B cell (primary cell): ENCODE results near the gene RETN. TPM values are rescaled to one million over a fixed set of nuclear protein-coding genes. Genes with fewer than 3 reads are reported as not detected.

Experiments
- ATAC-seq: fragments of 200-7000 bp; cut with Tn5 transposase; one replicate; pipeline ENCODE4 v1.10.0; 2021; ENCODE audit warnings: low read depth, mild to moderate bottlenecking, moderate number of reproducible peaks, moderate library complexity
- CTCF ChIA-PET: fragments of 350-600 bp; sonication (Branson Sonifier 250); formaldehyde crosslinking; loops from one replicate; lab custom pipeline; 2021; ENCODE audit warnings: antibody characterized with exemption, inconsistent platforms; lab: Charles Lee
- POLR2A ChIA-PET: fragments of 350-600 bp; sonication (Branson Sonifier 250); formaldehyde crosslinking; loops from one replicate; lab custom pipeline; 2021; ENCODE audit warnings: antibody characterized with exemption; lab: Charles Lee
- DNase-seq: peaks from one replicate; pipeline ENCODE4 v3.0.0; 2013
- H2AFZ ChIP-seq: 2 replicates; pipeline ENCODE4 v1.6.1; 2012; ENCODE audit warnings: mild to moderate bottlenecking, low read depth, low read length; ENCODE audit not compliant: insufficient read depth, poor library complexity, severe bottlenecking
- H3K27ac ChIP-seq, 2 donors: 1 replicate in 1 of 2; 2 replicates in 1 of 2; pipeline ENCODE4 v1.5.1; 2012 to 2013; ENCODE audit warnings: low read length in 2 of 2, mild to moderate bottlenecking in 2 of 2, moderate library complexity in 1 of 2
- H3K27me3 ChIP-seq, 4 experiments: fragments of 200-600 bp in 1 of 4; sonication (generic) in 1 of 4; replicated peaks in 1 of 4; 1 replicate in 2 of 4; 2 replicates in 2 of 4; pipeline versions ENCODE4 v1.6.1 to v1.7.0; 2013 to 2016; ENCODE audit warnings: low read length in 3 of 4, mild to moderate bottlenecking in 2 of 4, mixed read lengths in 1 of 4, moderate library complexity in 1 of 4; ENCODE audit not compliant: insufficient read depth in 4 of 4, control insufficient read depth in 3 of 4; ENCODE audit errors: control extremely low read depth in 1 of 4
- H3K36me3 ChIP-seq, 2 experiments: replicated peaks in 1 of 2; 1 replicate in 1 of 2; 2 replicates in 1 of 2; pipeline versions ENCODE4 v1.6.1 to v1.7.1; 2013; ENCODE audit warnings: low read length in 1 of 2; ENCODE audit not compliant: insufficient read depth in 2 of 2, control insufficient read depth in 1 of 2; ENCODE audit errors: control extremely low read depth in 1 of 2, extremely low read depth in 1 of 2
- H3K4me1 ChIP-seq, 2 donors: fragments of 200-600 bp in 1 of 2; sonication (generic) in 1 of 2; 1 replicate in 1 of 2; 2 replicates in 1 of 2; pipeline versions ENCODE4 v1.5.1 to v1.6.1; 2013 to 2017; ENCODE audit warnings: low read length in 2 of 2; ENCODE audit not compliant: control insufficient read depth in 2 of 2, insufficient read depth in 2 of 2
- H3K4me2 ChIP-seq: replicated peaks from 2 replicates; pipeline ENCODE3; 2012; ENCODE audit warnings: mild to moderate bottlenecking, low read depth, low read length; ENCODE audit not compliant: poor library complexity, severe bottlenecking
- H3K4me3 ChIP-seq, 5 experiments: fragments of 200-600 bp in 1 of 5; sonication (generic) in 1 of 5; 1 replicate in 3 of 5; 2 replicates in 2 of 5; pipeline versions ENCODE4 v1.5.1 to v1.7.0; 2011 to 2016; ENCODE audit warnings: low read length in 4 of 5, mild to moderate bottlenecking in 4 of 5, low read depth in 2 of 5, control low read depth in 1 of 5, moderate library complexity in 1 of 5; ENCODE audit not compliant: insufficient read depth in 1 of 5; ENCODE audit errors: control extremely low read depth in 1 of 5, extremely low read depth in 1 of 5
- H3K79me2 ChIP-seq: fragments of 200-600 bp; sonication (generic); one replicate; pipeline ENCODE4 v1.6.0; 2016; ENCODE audit warnings: low read length; ENCODE audit not compliant: control insufficient read depth, insufficient read depth
- H3K9ac ChIP-seq: fragments of 200-600 bp; sonication (generic); 2 replicates; pipeline ENCODE4 v1.6.1; 2017; ENCODE audit warnings: mild to moderate bottlenecking, low read length, moderate library complexity
- H3K9me3 ChIP-seq, 3 donors: one replicate each; pipeline versions ENCODE4 v1.6.1 to v1.7.1; 2013; ENCODE audit warnings: low read length in 2 of 3; ENCODE audit not compliant: control insufficient read depth in 2 of 3, insufficient read depth in 1 of 3; ENCODE audit errors: control extremely low read depth in 1 of 3
- H4K20me1 ChIP-seq: 2 replicates; pipeline ENCODE4 v1.6.0; 2012; ENCODE audit warnings: mild to moderate bottlenecking, low read length; ENCODE audit not compliant: insufficient read depth, control insufficient read depth, poor library complexity, severe bottlenecking
- H3K27ac Mint-ChIP-seq: one replicate; pipeline ENCODE4 v1.8.0; 2021; ENCODE audit warnings: mixed read lengths
- H3K27me3 Mint-ChIP-seq: one replicate; pipeline ENCODE4 v1.8.0; 2021; ENCODE audit warnings: mixed read lengths
- H3K4me1 Mint-ChIP-seq: one replicate; pipeline ENCODE4 v1.8.0; 2021; ENCODE audit warnings: mixed read lengths
- H3K4me3 Mint-ChIP-seq: one replicate; pipeline ENCODE4 v1.8.0; 2021; ENCODE audit warnings: mixed read lengths
- H3K9me3 Mint-ChIP-seq: one replicate; pipeline ENCODE4 v1.8.0; 2022; ENCODE audit warnings: mixed read lengths; ENCODE audit not compliant: insufficient read depth
- CTCF ChIP-seq: fragments of 200-600 bp; IDR thresholded peaks from one replicate; pipeline ENCODE4 v1.8.0; 2022; ENCODE audit warnings: antibody characterized with exemption, mild to moderate bottlenecking
- EZH2 ChIP-seq: IDR thresholded peaks from 2 replicates; pipeline ENCODE4 v1.6.1; 2012; ENCODE audit warnings: borderline replicate concordance, low read depth, mild to moderate bottlenecking, moderate library complexity, low read length; ENCODE audit not compliant: insufficient read depth, poor library complexity, severe bottlenecking
- WGBS: methylation state at CpG from one replicate; pipeline ENCODE4 v1.1.5; 2013; ENCODE audit warnings: missing lambda C conversion rate; ENCODE audit not compliant: insufficient coverage; 5-methylcytosine and 5-hydroxymethylcytosine counted together
- intact Hi-C: fragments of 100-400 bp; cut with micrococcal nuclease; formaldehyde crosslinking; loops from one replicate; pipeline ENCODE4 v1.10.0; 2022
- polyA plus RNA-seq: library from polyadenylated mRNA; depleted of rRNA; stranded (reverse); fragments of >200 nt; gene quantifications from 2 replicates; pipeline ENCODE4 v1.2.3, GENCODE V29; 2012
- total RNA-seq, 2 donors: library from RNA; stranded (reverse); fragments of 120-200 nt in 1 of 2; gene quantifications; 1 replicate in 1 of 2; 2 replicates in 1 of 2; pipeline versions ENCODE4 v1.2.3 to v1.2.4, GENCODE V29; 2013 to 2022

RETN gene
- total and polyA plus RNA-seq, 2 donors (not counting 1 experiment from before 2014, with no cell fraction given): not detected

GRCh38 chr19:7642295-7643030 is 26.4 kb upstream of the RETN start:
- H2AFZ ChIP-seq: no peak overlapping the region
- no peak overlapping the region for H3K27ac ChIP-seq
- peaks cover 6 to 7% of the 10 kb centered on the region in 2 donors for H3K4me1 ChIP-seq
- 98% methylated on average over 25 of the region's 27 CpGs for WGBS
- H3K36me3 ChIP-seq: peaks cover 4 to 53% of the 10 kb centered on the region in 2 experiments
- CTCF ChIA-PET: no interaction called here
- POLR2A ChIA-PET: interaction anchor here (0.5 to 1.3 kb wide), 2 partner anchors 13 to 716 kb away, joined by 3 to 7 read pairs; partner anchors contain the start of genes PET100 and XAB2
- no peak overlapping the region for H3K4me3 ChIP-seq
- no peak overlapping the region for H3K4me3 Mint-ChIP-seq
- H4K20me1 ChIP-seq: peaks cover 40% of the 10 kb centered on the region
- no peaks in the 10 kb centered on the region for H3K27me3 Mint-ChIP-seq
- no peak overlapping the region for H3K4me2 ChIP-seq
- no peaks in the 10 kb centered on the region for H3K27me3 ChIP-seq
- ATAC-seq: no peak
- no peak overlapping the region for H3K9ac ChIP-seq
- DNase-seq: no peak
- H3K27ac Mint-ChIP-seq: no peak overlapping the region
- no peaks in the 10 kb centered on the region for H3K9me3 Mint-ChIP-seq
- peaks cover 21% of the 10 kb centered on the region for H3K79me2 ChIP-seq
- peaks cover 18% of the 10 kb centered on the region for H3K4me1 Mint-ChIP-seq
- TF ChIP-seq CTCF (no peak), EZH2 (no peak)
- intact Hi-C loops: no loop called here
- peaks cover 0 to 7% (median 0%) of the 10 kb centered on the region in 3 donors for H3K9me3 ChIP-seq

- Mint-ChIP-seq H3K4me1 (peaks cover 15% of the 10 kb centered on the region), H3K27me3 (no peaks in the 10 kb centered on the region), H3K27ac (no peak overlapping the region), H3K9me3 (no peaks in the 10 kb centered on the region), H3K4me3 (no peak overlapping the region)
- POLR2A ChIA-PET: no interaction called here
- ATAC-seq (no peak), DNase-seq (no peak)
- Histone ChIP-seq H3K4me2 (no peak overlapping the region), H4K20me1 (peaks cover 40% of the 10 kb centered on the region), H3K4me1 (peaks cover under 1 to 1% of the 10 kb centered on the region in 2 donors), H3K79me2 (peaks cover 16% of the 10 kb centered on the region), H3K4me3 (no peak overlapping the region), H2AFZ (no peak overlapping the region), H3K27me3 (no peaks in the 10 kb centered on the region), H3K27ac (no peak overlapping the region), H3K36me3 (peaks cover 4 to 55% of the 10 kb centered on the region in 2 experiments), H3K9ac (no peak overlapping the region), H3K9me3 (peaks cover 0 to 7% (median 0%) of the 10 kb centered on the region in 3 donors)
- TF ChIP-seq EZH2: no peak
- TF ChIP-seq CTCF: no peak
- intact Hi-C loops: no loop called here
- CTCF ChIA-PET: no interaction called here
- 98% methylated on average over 6 of the region's 8 CpGs for WGBS
Observed at GRCh38 chr19:7643031-7643415, 25.8 kb upstream of the RETN start.
